ENCODE data around the gene TBXA2R.
A peak's percentile ranks its signal among the peaks of the same experiment; 100 is the strongest.

The TBXA2R gene

DNA sequence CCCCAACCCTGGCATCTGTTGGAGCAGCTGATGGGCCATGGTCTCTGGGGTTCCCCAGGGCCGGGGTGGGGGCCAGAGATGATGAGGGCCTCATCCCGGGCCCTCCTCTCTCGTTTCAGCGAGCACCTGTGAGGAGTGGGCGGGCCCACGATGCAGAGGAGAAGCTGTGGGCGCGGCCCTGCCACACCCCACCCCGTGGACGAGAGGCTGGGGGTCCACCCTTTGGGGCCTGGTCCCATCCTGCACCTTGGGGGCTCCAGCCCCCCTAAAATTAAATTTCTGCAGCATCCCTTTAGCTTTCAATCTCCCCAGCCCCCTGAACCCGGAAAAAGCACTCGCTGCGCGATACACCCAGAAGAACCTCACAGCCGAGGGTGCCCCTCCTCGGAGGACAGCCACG is 28.3 kb downstream of the TBXA2R start:
- Histone ChIP-seq H3K9me3 (ENCODE audit: control insufficient read depth, low read length) (no peaks in the 10 kb centered on the region), H2AFZ (no peak overlapping the region), H3K9ac (no peak overlapping the region), H3K4me1 (no peaks in the 10 kb centered on the region), H3K36me3 (ENCODE audit: control insufficient read depth, insufficient read depth, low read length) (no peaks in the 10 kb centered on the region), H3K4me2 (ENCODE audit: low read length) (no peak overlapping the region), H3K4me3 (ENCODE audit: low read depth, low read length) (no peak overlapping the region), H3K27me3 (ENCODE audit: control insufficient read depth, insufficient read depth, low read length) (no peaks in the 10 kb centered on the region), H3K79me2 (no peaks in the 10 kb centered on the region), H3K27ac (no peak overlapping the region)
- TF ChIP-seq, protein P1, sequence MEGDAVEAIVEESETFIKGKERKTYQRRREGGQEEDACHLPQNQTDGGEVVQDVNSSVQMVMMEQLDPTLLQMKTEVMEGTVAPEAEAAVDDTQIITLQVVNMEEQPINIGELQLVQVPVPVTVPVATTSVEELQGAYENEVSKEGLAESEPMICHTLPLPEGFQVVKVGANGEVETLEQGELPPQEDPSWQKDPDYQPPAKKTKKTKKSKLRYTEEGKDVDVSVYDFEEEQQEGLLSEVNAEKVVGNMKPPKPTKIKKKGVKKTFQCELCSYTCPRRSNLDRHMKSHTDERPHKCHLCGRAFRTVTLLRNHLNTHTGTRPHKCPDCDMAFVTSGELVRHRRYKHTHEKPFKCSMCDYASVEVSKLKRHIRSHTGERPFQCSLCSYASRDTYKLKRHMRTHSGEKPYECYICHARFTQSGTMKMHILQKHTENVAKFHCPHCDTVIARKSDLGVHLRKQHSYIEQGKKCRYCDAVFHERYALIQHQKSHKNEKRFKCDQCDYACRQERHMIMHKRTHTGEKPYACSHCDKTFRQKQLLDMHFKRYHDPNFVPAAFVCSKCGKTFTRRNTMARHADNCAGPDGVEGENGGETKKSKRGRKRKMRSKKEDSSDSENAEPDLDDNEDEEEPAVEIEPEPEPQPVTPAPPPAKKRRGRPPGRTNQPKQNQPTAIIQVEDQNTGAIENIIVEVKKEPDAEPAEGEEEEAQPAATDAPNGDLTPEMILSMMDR (IDR thresholded peaks at IDR 0.05) = no peak

DNA sequence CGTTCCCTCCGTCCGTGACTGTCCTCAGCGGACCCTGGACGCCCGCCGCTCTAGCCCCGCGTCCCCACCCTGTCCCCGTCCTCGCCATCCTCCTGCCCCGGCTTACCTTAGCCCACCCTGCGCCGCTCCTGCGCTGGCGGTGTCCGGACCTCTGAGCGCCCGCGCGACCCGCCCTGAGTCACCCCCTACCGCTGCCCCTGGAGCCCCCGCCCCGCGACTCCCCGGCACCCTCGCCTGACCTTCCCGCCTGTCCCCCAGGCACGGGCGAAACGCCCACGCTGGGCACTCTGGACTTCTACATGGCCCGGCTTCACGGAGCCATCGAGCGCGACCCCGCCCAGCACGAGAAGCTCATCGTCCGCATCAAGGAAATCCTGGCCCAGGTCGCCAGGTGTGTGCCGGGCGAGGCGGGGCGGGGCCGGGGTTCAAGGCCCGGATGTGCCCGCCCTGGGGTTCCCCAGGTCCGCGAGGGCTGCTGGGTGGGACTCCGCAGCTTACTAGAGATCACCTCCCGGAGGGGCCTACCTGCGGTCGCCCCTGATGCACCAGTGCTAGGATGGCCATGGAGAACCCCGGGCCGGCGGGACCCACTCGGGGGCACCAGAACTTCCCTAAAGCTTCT is 28.8 kb downstream of the TBXA2R start:
- H3K36me3 ChIP-seq (ENCODE audit: control insufficient read depth, insufficient read depth, low read length) = no peaks in the 10 kb centered on the region
- no peak overlapping the region for H3K9ac ChIP-seq
- no peaks in the 10 kb centered on the region for H3K4me1 ChIP-seq

DNA sequence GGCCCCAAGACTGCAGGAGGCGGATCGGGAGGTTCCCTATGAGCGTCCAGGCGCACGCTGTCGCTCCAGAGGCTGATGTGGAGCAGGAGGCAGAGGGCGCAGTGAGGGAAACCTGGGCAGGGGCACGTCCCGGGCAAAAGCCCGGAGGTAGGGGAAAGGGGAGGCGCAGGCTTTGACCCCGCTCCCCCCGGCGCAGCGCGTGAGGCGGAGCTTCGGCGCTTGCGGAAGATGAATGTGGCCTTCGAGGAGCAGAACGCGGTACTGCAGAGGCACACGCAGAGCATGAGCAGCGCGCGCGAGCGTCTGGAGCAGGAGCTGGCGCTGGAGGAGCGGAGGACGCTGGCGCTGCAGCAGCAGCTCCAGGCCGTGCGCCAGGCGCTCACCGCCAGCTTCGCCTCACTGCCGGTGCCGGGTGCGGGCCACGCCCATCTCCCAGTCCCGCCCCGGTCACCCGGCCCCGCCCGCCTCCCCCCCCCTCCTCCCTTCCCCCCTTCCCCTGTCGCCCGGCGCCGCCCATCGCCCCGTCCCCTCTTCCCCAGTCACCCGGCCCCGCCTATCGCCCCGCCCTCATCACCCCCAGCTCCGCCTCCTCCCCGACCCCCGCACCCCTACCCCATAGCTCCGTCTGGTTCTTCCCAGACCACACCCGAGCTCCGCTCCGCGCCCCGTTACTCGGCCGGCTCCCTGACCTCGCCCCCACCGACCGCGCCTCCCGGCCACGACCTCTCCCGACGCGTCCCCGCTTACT is 29.8 kb downstream of the TBXA2R start:
- Histone ChIP-seq H3K4me1 (peaks cover 4% of the 10 kb centered on the region), H3K79me2 (no peaks in the 10 kb centered on the region), H3K4me3 (ENCODE audit: low read depth, low read length) (peak overlapping the region; percentile 9), H2AFZ (no peak overlapping the region), H3K9me3 (ENCODE audit: control insufficient read depth, low read length) (no peaks in the 10 kb centered on the region), H3K9ac (no peak overlapping the region), H3K27ac (no peak overlapping the region), H3K4me2 (ENCODE audit: low read length) (peak overlapping the region; percentile 17), H3K27me3 (ENCODE audit: control insufficient read depth, insufficient read depth, low read length) (no peaks in the 10 kb centered on the region), H3K36me3 (ENCODE audit: control insufficient read depth, insufficient read depth, low read length) (no peaks in the 10 kb centered on the region)
- TF ChIP-seq, protein P1 (IDR thresholded peaks at IDR 0.05) = no peak

More for the DNA sequence above, 28.8 kb downstream of the TBXA2R start:
- H3K27ac ChIP-seq = no peak overlapping the region
- TF ChIP-seq, protein P1 (IDR thresholded peaks at IDR 0.05) = no peak
- H3K4me3 ChIP-seq (ENCODE audit: low read depth, low read length) = no peak overlapping the region
- no peak overlapping the region for H2AFZ ChIP-seq
- no peaks in the 10 kb centered on the region for H3K9me3 ChIP-seq (ENCODE audit: control insufficient read depth, low read length)
- H3K4me2 ChIP-seq (ENCODE audit: low read length) = no peak overlapping the region
- no peaks in the 10 kb centered on the region for H3K27me3 ChIP-seq (ENCODE audit: control insufficient read depth, insufficient read depth, low read length)
- no peaks in the 10 kb centered on the region for H3K79me2 ChIP-seq

DNA sequence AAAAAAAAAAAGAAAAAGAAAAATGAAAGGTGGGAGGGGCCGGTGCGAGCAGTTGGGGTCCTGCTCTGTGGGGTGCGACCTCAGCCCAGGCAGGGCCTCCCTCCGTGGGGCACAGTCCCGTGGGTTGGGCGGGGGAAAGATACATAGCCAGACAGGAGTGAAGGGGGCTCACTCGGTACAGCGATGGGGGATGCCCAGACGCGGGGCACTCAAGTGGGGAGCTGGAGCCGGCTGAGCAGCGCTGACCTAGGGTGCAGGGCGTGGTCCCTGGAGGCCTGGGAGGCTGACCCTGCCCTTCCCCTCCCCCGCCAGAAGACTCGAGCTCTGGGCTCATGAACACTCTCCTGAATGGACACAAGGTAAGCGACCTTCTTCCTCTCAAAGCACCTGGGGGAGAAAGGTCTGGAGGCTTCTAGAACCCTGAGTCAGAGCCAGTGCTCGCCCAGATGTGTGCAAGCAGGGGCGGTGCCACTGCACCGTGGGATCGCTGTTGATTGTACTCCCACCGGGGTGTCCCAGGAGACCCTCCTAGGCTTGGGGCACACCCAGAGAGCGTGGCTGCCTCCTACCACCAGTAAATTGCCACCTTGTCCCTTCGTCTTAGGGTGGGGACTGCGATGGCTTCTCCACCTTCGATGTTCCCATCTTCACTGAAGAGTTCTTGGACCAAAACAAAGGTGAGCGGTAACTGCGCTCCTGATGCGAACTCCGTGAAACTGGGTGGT is 30.6 kb downstream of the TBXA2R start:
- Histone ChIP-seq H3K9me3 (ENCODE audit: control insufficient read depth, low read length) (no peaks in the 10 kb centered on the region), H3K27me3 (ENCODE audit: control insufficient read depth, insufficient read depth, low read length) (no peaks in the 10 kb centered on the region), H3K79me2 (no peaks in the 10 kb centered on the region), H3K4me1 (peaks cover 5% of the 10 kb centered on the region), H3K4me3 (ENCODE audit: low read depth, low read length) (peak overlapping the region; percentile 9), H3K36me3 (ENCODE audit: control insufficient read depth, insufficient read depth, low read length) (no peaks in the 10 kb centered on the region), H3K4me2 (ENCODE audit: low read length) (peak overlapping the region; percentile 17), H3K27ac (no peak overlapping the region), H2AFZ (no peak overlapping the region), H3K9ac (no peak overlapping the region)
- TF ChIP-seq, protein P1 (IDR thresholded peaks at IDR 0.05) = no peak

Measured in parathyroid adenoma (tissue), 2 donors.